Right lobe of liver (tissue), 6 donors: ENCODE results near the gene U2AF1L4. TPM values are rescaled to one million over a fixed set of nuclear protein-coding genes. Genes with fewer than 3 reads are reported as not detected.

Experiments
- ATAC-seq, 4 donors: fragments of 200-7000 bp; cut with Tn5 transposase; one replicate each; pipeline ENCODE4 v1.9.1; 2020; ENCODE audit warnings: mild to moderate bottlenecking in 4 of 4, moderate library complexity in 4 of 4
- DNase-seq, 3 donors: peaks; one replicate each; pipeline ENCODE4 v3.0.0-alpha.2; 2020
- H3K27ac ChIP-seq, 3 donors: fragments of 200-600 bp; one replicate each; pipeline ENCODE4 v1.8.0; 2022
- H3K27me3 ChIP-seq, 2 donors: fragments of 200-600 bp; one replicate each; pipeline ENCODE4 v1.8.0; 2022
- H3K36me3 ChIP-seq, 4 donors: fragments of 200-600 bp; sonication (generic) in 1 of 4; one replicate each; pipeline versions ENCODE4 v1.5.1 to v1.8.0; 2017 to 2022; ENCODE audit warnings: control low read depth in 1 of 4
- H3K4me1 ChIP-seq, 4 donors: fragments of 200-600 bp; sonication (generic) in 1 of 4; one replicate each; pipeline versions ENCODE4 v1.5.1 to v1.8.0; 2017 to 2022; ENCODE audit warnings: control low read depth in 1 of 4
- H3K4me3 ChIP-seq, 3 donors: fragments of 200-600 bp; one replicate each; pipeline ENCODE4 v1.8.0; 2022
- H3K9me3 ChIP-seq, 4 donors: fragments of 200-600 bp; sonication (generic) in 1 of 4; one replicate each; pipeline versions ENCODE4 v1.5.1 to v1.8.0; 2017 to 2022; ENCODE audit warnings: control low read depth in 1 of 4
- CTCF ChIP-seq, 4 donors: fragments of 200-600 bp in 3 of 4; fragments of 450-650 bp in 1 of 4; IDR thresholded peaks; one replicate each; pipeline versions ENCODE4 v1.5.1 to v1.8.0; 2016 to 2022; ENCODE audit warnings: antibody characterized with exemption in 4 of 4, mild to moderate bottlenecking in 2 of 4
- POLR2A ChIP-seq: fragments of 450-650 bp; IDR thresholded peaks from one replicate; pipeline ENCODE4 v1.6.1; 2017; ENCODE audit warnings: antibody characterized with exemption, mild to moderate bottlenecking
- WGBS: methylation state at CpG from one replicate; pipeline ENCODE4 v1.1.6; 2018; ENCODE audit warnings: low coverage, low lambda C conversion rate; ENCODE audit not compliant: insufficient coverage; ENCODE audit errors: missing lambda C conversion rate; 5-methylcytosine and 5-hydroxymethylcytosine counted together
- intact Hi-C, 2 donors: fragments of 100-400 bp; cut with DNase I; formaldehyde crosslinking; loops; one replicate each; pipeline versions ENCODE4 v1.11.2 to v1.14.1; 2022
- total RNA-seq, 6 experiments: library from RNA; depleted of rRNA in 2 of 6; stranded (reverse); fragments of >200 nt in 2 of 6; fragmentation: NEBNext Ultra II Directional in 3 of 6; extraction: Animal tissue kit (Norgen Biotek cat#: 25700) in 3 of 6; gene quantifications; one replicate each; pipeline versions ENCODE4 v1.1.0 to v1.2.4, GENCODE V29; 2016 to 2023
- donor health status: DM: no; HTN: yes; CAD: no.
- donor health status: DM: no; HTN: no; CAD: no.
- donor health status: DM: no; HTN: no; CAD: no.
- donor health status: DM: no; HTN: yes; CAD: no.
- donor health status: DM: no; HTN: yes; CAD: no.

U2AF1L4 gene
- total RNA-seq, 6 experiments from 2014 or later: 11.3 to 19.9 (median 17.5) TPM

GRCh38 chr19:35740108-35740422 lies 5.2 kb downstream of the U2AF1L4 start:
- TF ChIP-seq CTCF (IDR thresholded peaks at IDR 0.05) (no peak), POLR2A (no peak)
- Histone ChIP-seq H3K9me3 (no peaks in the 10 kb centered on the region), H3K4me3 (peak overlapping the region; percentile 60 to 73 (median 66)), H3K36me3 (peaks cover 0 to 24% (median 0%) of the 10 kb centered on the region in 4 donors), H3K4me1 (peaks cover 0 to 25% (median 4%) of the 10 kb centered on the region in 4 donors), H3K27me3 (no peaks in the 10 kb centered on the region), H3K27ac (peak overlapping the region; percentile 58 to 84 (median 67))
- ATAC-seq (no peak), DNase-seq (no peak)
- 0% methylated on average over 5 of the region's 16 CpGs for WGBS
- intact Hi-C loops: no loop called here

- peak overlapping the region; percentile 58 to 84 (median 67) for H3K27ac ChIP-seq
- peaks cover 0 to 27% (median 0%) of the 10 kb centered on the region in 4 donors for H3K36me3 ChIP-seq
- intact Hi-C loops: no loop called here
- ATAC-seq: no peak
- H3K4me1 ChIP-seq: peaks cover 0 to 24% (median 4%) of the 10 kb centered on the region in 4 donors
- DNase-seq: no peak
- no peaks in the 10 kb centered on the region for H3K9me3 ChIP-seq
- peak overlapping the region; percentile 60 to 73 (median 66) for H3K4me3 ChIP-seq
- H3K27me3 ChIP-seq: no peaks in the 10 kb centered on the region
- 67% methylated on average over 13 of the region's 29 CpGs for WGBS
- TF ChIP-seq CTCF (IDR thresholded peaks at IDR 0.05) (no peak), POLR2A (no peak)
These were observed 5.7 kb downstream of the U2AF1L4 start for GRCh38 chr19:35739275-35740107.

- Histone ChIP-seq H3K27ac (peak overlapping the region in 1 of 3 donors; percentile 84), H3K36me3 (peaks cover 0 to 32% (median 0%) of the 10 kb centered on the region in 4 donors), H3K4me1 (peaks cover 0 to 18% (median under 1%) of the 10 kb centered on the region in 4 donors), H3K27me3 (no peaks in the 10 kb centered on the region), H3K9me3 (no peaks in the 10 kb centered on the region), H3K4me3 (no peak overlapping the region)
- TF ChIP-seq POLR2A: no peak
- TF ChIP-seq CTCF (IDR thresholded peaks at IDR 0.05): no peak
- intact Hi-C loops: no loop called here
- DNase-seq (no peak), ATAC-seq (no peak)
- WGBS: 33% methylated on average over 1 of the region's 2 CpGs
These were observed 6.4 kb downstream of the U2AF1L4 start for GRCh38 chr19:35738887-35739229.

- 90% methylated on average over 4 of the region's 37 CpGs for WGBS
- peaks cover 0 to 38% (median 0%) of the 10 kb centered on the region in 4 donors for H3K36me3 ChIP-seq
- H3K4me1 ChIP-seq: peaks cover 0 to 16% (median 0%) of the 10 kb centered on the region in 4 donors
- H3K4me3 ChIP-seq: no peak overlapping the region
- no peak overlapping the region for H3K27ac ChIP-seq
- no peaks in the 10 kb centered on the region for H3K27me3 ChIP-seq
- ATAC-seq (no peak), DNase-seq (no peak)
- H3K9me3 ChIP-seq: no peaks in the 10 kb centered on the region
- TF ChIP-seq CTCF (IDR thresholded peaks at IDR 0.05) (no peak), POLR2A (no peak)
- intact Hi-C loops: no loop called here
These were observed 7.0 kb downstream of the U2AF1L4 start for GRCh38 chr19:35738021-35738886.
